GM19324 (cell line): ENCODE data around the gene LIN28A.

Experiments used
- ATAC-seq: cut with Tn5 transposase; IDR thresholded peaks from one replicate; pipeline ENCODE4 v1.9.1; 2021; ENCODE audit warnings: mild to moderate bottlenecking, moderate library complexity; ENCODE audit not compliant: unreplicated experiment, low FRiP score

The LIN28A gene

DNA sequence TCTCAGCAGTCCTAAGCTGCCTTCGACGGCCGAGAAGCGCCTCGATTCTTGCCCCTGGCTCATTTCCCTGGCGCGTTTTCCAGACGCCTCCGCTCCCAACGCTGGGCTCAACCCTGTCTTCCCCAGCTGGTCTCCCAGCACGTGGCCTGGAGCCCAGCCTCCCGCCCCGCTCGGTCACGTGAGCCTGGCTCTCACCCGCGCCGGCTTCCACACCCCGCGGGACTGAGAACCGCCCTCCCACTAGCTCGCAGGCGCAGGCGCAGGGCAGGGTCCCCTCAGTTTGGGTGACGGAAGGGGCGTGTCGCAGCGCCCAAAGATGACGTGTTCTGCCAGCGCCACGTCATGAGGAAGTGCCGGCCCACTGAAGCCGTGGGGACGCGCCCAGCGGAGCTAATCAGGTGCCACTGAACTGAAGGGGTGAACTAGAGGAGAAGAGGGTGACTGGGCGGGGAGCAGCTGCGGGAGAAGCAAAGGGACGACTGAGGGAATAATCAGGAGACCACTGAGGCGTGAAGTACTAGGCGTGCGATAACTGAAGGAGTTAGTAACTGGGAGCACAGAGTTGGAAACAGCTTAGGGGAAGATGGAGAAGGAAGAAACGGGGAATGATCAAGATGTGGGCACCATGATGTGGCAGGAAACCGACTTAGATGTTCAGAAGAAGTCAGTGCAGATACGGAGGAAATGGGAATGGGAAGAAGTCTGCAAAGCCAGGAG is 21.5 kb downstream of the LIN28A start, which contains the start of gene DHDDS:
Gene DHDDS, plus strand, starts transcription at position 343 of the 717 bp plus-strand sequence. CDS start 625 bp downstream, outside the sequence.
- peak; percentile 98 for ATAC-seq

DNA sequence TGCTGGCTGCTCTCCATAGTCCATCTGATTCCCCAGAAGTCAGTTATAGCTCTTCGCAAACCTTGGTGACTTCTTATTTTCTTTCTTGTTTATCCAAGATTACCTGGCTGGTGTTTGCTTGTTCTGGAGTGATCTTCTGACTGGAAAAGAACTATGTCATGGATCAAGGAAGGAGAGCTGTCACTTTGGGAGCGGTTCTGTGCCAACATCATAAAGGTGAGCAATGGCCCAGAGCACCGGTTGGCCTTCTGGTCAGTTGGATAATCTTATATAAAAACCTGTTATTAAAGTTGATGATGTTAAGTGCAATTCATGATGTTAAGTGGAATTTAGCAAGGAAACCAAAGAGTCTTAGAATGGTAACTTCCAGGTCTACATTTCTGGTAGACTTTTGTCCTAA is 22.2 kb downstream of the LIN28A start:
- ATAC-seq, result no peak

DNA sequence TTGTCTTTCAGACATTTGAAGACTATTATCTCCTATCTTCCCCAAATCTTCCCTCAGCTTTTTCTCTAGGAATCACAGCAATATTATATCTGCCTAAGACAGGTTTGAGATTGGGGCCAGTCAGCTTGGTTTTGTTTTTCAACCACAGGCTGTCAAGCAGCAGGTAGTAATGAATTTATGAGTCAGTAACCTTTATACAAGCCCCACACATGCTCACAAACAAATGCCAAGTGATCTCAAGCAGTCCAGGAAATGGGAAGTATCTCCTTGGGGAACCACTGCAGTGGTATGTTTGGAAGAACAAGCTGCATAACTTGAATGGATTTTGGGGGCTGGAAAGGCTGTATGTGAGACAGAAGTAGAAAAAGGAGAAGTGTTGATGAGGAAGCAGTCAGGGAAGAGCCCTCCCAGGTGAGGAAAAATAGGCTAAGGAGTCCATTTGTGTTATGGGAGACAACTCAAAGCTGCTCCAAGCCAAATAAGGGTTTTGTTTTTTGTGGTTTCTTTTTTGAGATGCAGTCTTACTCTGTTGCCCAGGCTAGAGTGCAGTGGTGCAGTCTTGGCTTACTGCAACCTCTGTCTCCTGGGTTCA is 23.6 kb downstream of the LIN28A start:
- ATAC-seq, result no peak

DNA sequence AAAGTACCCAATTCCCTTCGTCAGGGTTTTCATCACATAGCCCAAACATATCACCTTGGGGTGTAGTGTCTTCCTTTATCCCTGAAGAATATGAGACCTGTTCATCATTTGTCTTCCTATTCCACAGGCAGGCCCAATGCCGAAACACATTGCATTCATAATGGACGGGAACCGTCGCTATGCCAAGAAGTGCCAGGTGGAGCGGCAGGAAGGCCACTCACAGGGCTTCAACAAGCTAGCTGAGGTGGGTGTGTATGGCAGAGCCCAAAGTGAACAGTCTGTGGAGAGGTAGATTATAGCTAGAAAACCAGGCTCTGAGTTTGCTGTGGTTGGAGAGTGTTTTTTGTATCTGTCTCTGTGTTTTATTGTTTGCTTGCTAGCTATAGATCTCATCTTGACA is 27.4 kb downstream of the LIN28A start:
- ATAC-seq, result no peak

- ATAC-seq, result no peak
These were observed 29.6 kb downstream of the LIN28A start for GRCh38 chr1:26440259-26440658.

DNA sequence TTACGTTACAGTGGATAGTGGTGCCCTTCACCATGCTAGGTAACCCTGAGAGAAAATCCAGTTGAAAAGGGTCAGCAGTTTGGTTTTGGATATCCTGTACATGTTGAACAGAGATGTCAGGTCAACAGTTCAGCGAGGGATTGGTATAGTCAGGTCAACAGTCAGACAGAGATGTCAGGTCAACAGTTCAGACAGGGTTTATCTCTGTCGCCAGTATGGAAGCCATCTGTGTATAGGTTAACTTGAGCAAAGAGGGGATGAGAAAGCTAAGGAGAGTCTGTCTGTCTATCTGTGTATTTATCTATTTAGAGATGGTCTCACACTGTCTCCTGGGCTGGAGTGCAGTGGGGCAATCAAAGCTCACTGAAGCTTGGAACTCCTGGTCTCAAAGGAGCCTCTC is 39.3 kb downstream of the LIN28A start:
- ATAC-seq, result no peak

DNA sequence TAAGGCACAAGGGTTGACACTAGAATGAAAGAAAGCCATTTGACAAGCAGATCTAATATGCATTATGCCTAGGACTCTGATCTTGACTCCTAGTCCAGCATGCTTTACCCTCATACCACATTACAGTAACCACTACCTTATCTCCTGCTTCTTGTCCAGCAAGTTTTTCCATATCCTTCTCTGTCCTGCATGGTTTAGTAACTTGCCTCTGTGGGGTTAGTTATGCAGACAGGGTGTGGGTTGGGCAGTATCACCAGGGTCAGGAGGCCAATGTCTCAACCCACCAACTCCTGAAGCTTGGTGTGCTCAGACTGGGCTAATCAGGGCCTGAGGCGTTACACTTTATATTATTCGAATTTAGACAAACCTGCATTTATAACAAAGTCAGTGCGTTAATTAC is 40.3 kb downstream of the LIN28A start:
- ATAC-seq, result no peak

DNA sequence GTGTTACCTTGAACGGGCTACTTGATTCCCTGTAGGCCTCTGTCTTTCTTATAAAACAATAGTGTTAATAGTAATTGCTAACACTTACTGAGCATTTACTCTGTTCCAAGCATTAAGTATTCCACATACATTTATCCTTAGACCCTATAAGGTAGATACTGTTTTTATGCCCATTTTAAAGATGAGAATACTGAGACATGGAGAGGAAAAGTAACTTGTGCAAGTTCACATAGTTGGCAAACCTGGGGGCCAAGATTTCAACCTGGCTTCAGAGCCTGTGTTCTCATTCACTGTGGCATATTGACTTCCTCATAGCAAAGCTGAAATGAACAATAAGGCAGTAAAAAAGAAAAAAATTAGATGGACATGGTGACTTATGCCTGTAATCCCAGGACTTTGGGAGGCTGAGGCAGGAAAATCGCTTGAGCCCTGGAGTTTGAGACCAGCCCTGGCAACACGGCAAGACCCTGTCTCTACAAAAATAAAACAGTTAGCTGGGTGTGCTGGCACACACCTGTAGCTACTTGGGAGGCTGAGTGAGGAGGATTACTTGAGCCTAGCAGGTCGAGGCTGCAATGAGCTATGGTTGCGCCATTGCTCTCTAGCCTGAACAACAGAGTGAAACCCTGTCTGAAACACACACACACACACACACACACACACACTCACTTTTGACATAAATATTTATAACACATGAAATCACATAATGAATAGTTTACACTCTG is 42.0 kb downstream of the LIN28A start:
- ATAC-seq, result no peak

- ATAC-seq, result no peak
These were observed 48.5 kb downstream of the LIN28A start for GRCh38 chr1:26459148-26459547.

- ATAC-seq, result no peak
These were observed 49.0 kb downstream of the LIN28A start for GRCh38 chr1:26459573-26460031.

DNA sequence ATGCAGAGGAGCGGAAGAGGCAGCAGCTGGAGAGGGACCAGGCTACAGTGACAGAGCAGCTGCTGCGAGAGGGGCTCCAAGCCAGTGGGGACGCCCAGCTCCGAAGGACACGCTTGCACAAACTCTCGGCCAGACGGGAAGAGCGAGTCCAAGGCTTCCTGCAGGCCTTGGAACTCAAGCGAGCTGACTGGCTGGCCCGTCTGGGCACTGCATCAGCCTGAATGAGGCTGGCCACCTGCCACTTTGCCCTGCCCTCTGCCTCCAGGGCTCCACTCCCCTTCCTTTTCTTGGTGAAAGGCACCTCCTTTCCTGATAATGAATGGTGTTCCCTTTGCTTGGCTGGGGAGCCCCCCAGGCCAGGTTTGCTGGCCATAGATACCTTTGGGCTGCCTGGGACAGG is 58.3 kb downstream of the LIN28A start:
- ATAC-seq, result no peak

- no peak for ATAC-seq
These were observed 58.9 kb downstream of the LIN28A start for GRCh38 chr1:26469558-26469957.

- ATAC-seq, result no peak
These were observed 60.4 kb downstream of the LIN28A start for GRCh38 chr1:26470878-26471497.

GRCh38 chr1:26471498-26472319 is 61.1 kb downstream of the LIN28A start:
- ATAC-seq, result peak; percentile 2

GRCh38 chr1:26472320-26472900 is 61.8 kb downstream of the LIN28A start, which contains the start of gene HMGN2:
TSS of gene HMGN2 (plus strand) at chr1:26472440. CDS start at chr1:26472613, 173 bp downstream.
- peak; percentile 50 for ATAC-seq

GRCh38 chr1:26472901-26473845 is 62.6 kb downstream of the LIN28A start:
- peak; percentile 79 for ATAC-seq

GRCh38 chr1:26474818-26475217 is 64.2 kb downstream of the LIN28A start:
- ATAC-seq, result no peak

DNA sequence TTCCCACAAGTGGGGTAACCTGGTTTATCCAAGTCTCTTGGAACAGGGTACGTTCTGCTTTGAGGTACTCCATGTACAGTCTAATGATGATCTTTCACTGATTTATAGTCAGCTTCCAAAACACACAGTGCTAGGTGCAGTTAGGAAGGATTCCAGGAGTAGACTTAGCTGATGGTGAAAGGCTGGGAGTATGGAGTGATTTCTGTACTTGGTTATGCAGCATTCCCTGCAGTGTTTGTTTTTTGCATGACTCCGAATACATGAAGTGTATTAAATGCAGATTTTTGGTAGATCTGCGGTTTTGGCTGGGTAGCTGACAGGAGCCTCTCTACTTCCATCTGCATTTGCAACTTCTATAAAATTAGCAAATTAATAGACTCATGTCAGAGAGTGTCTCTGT is 65.4 kb downstream of the LIN28A start:
- ATAC-seq, result no peak

DNA sequence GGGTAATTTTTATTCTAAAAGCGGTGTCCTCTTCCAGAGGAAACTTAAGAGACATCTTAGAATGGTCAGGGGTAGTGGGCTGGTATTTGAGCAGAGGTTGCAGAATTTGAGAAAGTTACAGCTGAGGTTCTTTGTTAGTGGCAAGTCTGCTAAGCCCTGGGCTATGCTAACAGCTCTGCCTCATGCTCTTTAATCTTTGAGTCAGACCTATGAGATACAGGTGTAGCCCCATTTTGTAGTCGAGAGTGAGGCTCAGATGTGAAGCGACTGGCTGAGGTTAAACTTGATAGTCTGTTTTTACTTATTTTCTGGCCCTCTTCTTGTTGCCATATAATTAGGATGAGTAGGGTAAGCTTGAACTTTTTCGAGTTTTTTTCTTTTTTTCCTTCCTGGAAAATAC is 66.3 kb downstream of the LIN28A start:
- no peak for ATAC-seq
